ENCODE results near the gene ANKRD24.

- TF ChIP-seq, protein P1, sequence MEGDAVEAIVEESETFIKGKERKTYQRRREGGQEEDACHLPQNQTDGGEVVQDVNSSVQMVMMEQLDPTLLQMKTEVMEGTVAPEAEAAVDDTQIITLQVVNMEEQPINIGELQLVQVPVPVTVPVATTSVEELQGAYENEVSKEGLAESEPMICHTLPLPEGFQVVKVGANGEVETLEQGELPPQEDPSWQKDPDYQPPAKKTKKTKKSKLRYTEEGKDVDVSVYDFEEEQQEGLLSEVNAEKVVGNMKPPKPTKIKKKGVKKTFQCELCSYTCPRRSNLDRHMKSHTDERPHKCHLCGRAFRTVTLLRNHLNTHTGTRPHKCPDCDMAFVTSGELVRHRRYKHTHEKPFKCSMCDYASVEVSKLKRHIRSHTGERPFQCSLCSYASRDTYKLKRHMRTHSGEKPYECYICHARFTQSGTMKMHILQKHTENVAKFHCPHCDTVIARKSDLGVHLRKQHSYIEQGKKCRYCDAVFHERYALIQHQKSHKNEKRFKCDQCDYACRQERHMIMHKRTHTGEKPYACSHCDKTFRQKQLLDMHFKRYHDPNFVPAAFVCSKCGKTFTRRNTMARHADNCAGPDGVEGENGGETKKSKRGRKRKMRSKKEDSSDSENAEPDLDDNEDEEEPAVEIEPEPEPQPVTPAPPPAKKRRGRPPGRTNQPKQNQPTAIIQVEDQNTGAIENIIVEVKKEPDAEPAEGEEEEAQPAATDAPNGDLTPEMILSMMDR (conservative IDR thresholded peaks at IDR 0.05; ENCODE audit: low read depth, low read length), result no peak
- TF ChIP-seq EZH2 (IDR thresholded peaks at IDR 0.05; ENCODE audit: low read length, unreplicated experiment) (no peak), EZH2phosphoT487 (IDR thresholded peaks at IDR 0.05; ENCODE audit: borderline replicate concordance, low read length) (no peak)
Measured at GRCh38 chr19:4138445-4138844, 44.0 kb upstream of the ANKRD24 start.
